GM18517 (cell line): ENCODE results near the gene ANXA3.

ENCODE experiments used
- ATAC-seq: cut with Tn5 transposase; IDR thresholded peaks from one replicate; pipeline ENCODE4 v1.9.1; 2021; ENCODE audit warnings: mild to moderate bottlenecking, moderate library complexity; ENCODE audit not compliant: unreplicated experiment

The ANXA3 gene

DNA sequence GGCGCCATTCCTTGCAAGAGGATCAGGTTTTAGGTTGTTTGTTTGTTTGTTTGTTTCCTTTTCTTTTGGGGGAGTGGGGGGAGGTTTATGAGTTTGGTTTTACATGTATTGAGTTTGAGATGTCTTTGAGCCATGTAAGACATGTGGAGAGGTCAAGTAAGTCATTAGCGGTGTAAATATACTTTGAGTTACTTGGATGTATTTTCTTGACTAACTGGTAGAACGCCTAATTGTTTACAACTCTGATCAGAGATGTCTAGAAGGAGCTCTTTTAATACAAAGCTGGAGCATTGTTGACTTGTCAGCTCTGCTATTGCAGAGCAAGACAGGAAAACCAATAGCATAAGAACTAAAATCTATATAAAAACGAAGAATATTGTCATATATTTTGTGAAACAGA lies 57.1 kb downstream of the ANXA3 start:
- ATAC-seq = no peak

DNA sequence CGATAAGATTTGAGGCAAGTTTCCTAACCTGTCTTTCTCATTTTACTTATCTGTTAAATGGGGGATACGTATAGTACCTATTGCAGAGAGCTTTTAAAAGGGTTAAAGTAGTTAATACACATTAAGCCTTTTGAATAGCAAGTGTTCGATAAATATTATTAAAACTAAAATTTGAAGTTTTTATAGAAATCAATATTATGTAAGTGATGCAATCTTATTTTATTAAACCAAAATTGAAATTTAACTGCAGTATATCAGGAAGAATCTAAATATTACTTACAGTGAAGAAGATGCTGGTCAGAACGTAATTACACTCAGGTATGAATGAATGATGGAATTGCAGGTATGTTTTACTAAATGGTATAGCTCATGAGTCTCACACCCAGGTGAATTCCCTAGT lies 58.0 kb downstream of the ANXA3 start:
- ATAC-seq = no peak

DNA sequence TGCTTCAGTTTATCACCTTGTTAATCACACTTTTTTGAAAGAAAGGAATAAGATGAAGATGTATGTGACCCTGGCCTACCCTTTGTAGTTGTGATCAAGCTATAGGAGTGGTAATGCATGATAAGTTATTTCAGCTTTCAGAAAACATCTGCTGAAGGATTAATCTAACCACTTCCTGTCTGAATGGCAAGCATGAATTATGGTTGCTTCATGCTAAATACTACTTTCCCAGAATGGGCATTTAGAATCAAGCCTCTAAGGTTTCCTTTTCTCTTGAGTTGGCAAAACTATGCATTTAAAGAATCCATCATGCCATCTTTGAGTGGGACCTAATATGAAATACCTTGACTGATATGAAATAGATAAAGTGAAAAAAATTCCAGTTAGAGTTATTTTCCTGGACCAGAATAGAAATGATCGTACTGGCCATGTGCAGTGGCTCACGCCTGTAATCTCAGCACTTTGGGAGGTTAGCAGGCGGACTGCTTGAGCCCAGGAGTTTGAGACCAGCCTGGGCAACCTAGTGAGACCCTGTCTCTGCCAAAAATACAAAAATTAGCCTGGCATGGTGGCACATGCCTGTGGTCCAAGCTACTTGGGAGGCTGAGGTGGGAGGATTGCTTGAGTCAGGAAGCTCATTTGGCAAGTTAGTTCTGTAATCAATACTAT lies 59.1 kb downstream of the ANXA3 start:
- ATAC-seq = no peak

DNA sequence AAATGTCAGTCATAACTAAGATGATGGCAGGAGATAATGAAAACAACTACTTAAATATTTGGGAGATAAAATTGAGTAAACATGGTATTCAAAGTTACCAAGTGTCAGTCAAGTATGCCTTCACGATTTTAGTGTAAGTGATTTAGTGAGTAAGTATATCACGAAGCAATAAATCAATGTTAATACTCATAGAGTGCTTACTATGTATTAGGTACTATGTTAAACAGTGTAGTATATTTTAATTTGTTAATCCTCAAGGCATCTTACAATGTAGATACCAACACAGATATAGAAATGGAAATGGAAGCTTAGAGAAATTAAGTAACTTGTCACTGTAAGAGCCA lies 59.6 kb downstream of the ANXA3 start:
- ATAC-seq = no peak

DNA sequence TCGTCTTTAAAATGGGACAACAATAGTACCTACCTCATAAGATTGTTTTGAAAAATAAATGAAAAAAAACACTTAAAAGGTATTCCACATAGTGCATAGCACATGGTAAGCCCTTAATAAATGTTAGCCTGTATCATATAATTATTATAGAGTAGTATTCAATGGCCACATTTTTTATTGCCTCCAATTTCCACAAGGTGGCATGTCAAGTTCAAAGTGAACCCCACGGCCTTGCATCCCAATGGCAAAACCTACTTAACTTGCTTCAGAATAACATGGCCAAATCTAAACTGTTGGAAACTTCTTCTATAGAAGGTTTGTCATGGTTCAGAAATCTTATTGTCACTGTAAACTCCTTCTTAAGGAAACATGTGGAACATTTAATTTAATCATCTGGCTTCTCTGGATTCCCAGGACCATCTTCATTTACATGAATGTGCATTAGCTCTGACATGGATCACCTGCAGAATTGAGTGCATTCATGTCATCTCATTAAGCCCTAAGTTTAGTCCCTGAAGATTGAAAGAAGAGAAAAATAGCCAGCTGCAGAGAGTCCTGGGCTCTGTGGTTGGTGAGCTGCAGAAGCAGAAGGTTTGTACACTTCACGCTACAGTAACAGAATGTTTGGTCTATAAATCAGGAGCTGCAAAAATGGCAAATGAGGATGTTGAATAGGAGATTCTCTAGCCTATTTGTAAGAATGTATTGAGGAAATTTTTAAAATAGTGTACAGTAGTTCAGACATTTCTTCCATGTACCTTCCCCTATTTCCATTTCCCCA lies 61.0 kb downstream of the ANXA3 start:
- ATAC-seq = no peak

DNA sequence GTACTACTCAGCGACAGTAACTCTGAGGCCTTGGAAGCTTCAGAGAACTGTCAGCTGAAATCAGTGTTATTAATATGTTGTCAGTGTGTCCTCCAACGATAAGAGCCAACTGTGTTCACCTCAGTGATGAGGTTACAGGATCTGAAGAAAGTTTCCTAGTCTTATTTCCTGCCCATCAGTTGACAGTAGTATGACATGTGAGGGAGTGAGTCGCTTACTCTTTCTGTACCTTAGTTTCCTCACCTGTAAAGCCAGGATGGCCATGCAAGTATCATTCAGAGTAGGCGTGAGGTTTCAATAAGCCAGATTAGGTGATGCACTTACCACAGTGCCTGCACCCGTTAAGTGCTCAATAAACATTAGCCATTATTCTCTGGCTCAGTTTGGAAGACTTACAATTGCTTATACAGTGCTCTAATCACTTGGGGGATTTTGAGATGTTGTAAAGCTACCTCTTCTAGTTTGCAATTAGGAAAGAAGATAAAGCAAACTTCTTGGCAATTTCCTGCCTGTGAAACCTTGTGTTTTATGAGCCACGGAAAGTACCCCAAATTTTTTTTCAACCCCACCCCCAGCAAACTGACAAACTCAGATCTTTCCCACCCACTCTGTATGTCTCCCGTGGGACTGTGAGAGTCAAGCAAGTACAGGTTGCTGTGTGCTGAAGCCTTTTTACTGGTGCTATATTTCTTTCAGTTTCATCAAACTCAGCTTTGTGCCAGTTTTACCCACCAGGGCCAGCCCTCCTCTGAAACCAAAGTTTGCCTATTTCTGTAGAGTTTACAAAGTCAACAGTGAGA lies 62.2 kb downstream of the ANXA3 start:
- ATAC-seq = peak; percentile 90

DNA sequence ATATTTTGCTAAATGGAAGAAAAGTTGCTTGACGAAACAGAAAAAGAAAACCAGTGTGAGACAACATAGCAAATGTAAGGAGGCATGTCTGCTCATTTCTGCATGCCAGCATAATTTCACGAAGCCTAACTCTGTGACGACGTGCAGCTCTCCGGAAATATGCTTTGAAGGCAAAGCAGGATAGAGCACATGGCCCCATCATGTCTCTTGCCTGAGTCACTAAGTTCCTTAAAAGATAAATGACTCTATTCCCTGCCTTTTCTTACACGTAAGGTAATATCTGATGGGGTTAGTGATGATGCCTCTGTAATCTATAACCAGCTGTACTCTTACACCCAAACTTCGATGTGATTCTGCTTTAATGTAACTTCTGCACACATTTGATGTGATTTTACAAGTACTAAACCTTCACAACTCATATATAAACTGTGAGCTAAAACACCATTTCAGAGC lies 64.5 kb downstream of the ANXA3 start:
- ATAC-seq = no peak

DNA sequence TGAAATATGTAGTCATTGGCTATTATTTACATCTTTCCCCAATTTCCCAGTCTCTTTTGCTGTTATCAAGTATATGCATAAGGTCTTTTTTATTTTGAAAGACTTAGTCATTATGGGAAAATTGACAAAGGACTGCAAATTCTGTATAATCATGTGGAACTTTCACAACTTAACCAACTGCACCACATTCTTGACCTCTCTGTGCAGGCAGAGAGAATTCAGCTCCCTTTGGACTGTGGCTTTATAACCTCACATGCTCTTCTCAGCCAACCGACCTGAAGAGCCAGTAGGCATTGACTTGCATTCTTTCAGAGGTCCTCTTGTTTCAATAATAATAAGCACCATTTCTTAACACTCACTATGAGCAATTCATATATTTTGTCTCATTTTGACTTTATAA lies 66.9 kb downstream of the ANXA3 start:
- ATAC-seq = no peak

DNA sequence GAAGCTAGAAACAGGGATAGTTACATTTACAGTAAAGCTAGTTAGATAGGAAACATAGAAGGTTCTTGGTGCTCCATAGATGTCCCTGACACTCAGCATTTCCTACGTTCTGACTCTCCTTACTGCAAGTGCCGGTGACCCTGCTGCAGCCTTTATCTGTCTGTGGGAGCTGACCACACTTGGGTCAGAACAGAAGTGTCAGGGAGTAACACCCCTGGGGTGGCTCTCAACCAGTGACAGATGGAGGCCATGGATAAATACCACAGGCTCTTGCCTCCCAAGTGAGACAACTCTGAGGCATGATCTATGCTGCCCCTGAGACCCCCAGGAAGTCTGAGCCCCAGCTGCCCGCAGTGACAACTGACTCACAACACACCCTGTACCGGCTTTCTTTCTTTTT lies 69.8 kb downstream of the ANXA3 start:
- ATAC-seq = no peak

DNA sequence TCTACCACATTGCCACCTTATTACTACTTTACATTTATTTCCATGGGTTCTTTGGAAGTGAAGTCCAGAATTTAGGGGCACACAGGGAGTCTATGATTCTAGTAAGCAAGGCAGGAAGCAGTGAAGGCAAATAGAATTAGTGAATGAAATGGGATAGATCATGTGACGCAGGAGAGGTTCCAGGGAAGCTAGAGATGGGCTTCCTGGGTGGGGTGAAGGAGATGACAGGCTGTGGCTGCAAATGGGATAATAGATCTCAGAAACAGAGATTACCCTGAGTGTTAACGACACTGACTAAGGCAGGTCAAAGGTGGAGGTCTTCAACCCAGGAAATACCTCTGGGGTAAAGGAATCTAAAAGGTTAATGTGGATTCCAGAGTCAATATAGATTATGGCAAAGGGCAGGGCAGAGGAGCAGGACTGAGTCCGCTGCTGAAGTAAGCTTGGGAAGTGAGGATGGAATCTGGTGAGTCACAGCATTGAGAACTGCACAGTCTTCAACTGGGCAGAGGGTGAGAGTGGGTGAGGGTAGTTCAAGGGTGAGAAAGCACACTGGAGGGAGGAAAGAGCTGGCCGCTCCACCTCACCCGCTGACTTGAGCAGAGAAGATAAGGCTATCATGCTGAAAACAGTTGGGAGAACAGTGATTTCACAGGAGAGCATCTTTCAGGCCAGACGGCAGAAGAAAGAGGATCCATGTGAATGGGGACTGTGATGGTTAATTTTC lies 70.8 kb downstream of the ANXA3 start:
- ATAC-seq = no peak

DNA sequence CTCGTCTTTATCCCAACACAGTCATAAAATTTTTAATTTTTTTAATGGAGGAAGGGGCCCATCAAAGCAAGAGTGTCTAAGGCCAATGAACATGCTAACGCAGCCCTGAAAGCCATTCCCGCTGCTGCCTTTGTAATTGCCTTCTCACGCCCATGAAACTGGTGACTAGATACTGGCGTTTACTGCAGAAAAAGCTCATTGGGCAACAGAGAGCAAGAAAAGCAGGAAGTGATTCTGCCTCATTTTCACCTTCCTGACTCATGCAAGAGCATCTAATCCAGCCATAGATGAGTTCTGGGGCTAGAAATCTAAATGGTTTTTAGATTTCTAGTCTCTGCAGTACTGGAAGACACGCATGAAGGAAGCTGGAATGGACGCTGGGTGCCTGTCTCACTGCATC lies 72.5 kb downstream of the ANXA3 start:
- no peak for ATAC-seq

DNA sequence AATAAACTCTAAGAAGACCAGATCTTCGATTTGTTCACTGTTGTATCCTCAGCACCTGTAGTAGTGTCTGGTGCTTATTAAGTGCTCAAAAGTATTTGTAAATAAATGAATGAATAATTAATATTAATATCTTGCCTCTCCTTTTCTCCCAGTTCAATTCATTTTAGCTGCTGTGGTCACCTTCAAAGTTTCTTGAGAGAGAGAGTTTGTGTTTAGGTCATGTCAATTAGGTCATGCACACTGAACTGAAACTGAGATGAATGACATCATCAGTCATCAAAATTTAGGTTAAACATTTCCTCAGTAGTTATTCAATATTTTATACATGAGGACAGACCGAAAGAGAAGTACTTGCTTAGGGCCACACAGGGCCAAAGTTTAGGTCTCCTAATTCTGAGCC lies 73.5 kb downstream of the ANXA3 start:
- ATAC-seq = no peak

DNA sequence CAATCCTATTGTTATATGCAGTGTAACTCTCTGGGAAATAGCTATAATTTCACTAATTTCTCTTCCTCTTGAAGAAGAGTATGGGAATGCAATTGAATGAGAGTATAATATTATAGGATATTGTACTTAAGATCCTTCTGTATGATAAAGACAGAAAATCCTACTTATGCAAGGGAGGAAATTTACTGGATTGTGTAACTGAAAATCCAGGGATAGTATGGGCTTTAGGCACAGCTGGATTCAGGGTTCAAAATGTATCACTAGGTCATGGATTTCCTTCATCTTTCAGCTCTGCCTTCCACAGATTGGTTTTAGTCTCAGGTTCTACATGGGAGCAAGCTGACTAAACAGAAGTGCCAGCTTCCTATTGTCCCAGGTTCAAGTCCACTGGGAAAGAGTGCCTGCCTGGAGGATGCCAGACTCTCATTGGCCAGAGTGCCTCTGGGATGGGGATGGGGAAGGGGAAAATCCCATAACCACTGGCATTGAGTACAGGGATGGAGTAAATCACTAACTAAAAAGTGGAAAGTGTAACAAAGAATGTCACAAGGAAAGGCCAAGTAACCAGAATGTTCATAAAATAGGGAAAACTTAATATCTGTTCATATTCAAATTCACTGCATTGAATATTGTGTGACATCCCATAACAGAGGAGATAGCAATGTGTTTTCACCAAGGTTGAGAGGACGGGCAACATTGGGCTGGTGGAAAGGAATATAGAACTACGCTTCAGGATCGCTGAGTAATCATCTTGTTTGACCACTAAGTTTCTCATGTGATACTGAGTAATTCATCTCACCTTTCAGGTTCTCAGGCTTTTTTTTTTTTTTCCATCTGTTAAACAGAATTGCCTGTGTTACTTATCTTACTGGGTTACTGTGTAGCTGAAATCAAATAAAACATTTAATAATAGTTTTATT lies 75.7 kb downstream of the ANXA3 start:
- no peak for ATAC-seq

DNA sequence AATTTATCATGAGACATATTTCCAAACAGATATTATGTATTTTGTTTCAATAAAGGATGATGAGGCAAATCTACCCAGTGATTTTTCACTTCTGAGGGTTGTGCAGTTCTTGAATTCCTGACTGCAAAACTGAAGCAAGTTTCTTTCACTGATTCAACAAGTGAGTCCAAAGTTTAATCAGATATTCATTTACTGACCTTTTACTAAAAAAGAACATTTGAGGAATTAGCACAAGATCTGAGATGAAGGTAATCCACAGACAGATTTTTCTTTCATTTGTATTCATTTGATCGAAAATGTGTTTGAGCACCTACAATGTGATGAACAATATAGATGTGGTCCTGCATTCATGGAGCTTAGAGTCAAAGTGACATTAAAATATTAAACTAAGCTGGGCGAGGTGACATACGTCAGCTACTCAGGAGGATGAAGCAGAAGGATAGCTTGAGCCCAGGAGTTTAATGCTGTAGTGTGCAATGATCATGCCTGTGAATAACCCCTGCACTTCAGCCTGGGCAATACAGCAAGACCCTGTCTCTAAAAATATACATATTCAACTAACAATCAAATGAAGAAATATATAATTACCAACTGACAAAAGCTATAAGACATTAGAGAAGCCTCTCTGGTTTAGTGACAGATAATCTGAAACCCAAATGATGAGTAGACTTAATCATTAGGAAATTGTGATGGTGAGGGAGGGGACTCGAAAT lies 76.6 kb downstream of the ANXA3 start:
- ATAC-seq = no peak

DNA sequence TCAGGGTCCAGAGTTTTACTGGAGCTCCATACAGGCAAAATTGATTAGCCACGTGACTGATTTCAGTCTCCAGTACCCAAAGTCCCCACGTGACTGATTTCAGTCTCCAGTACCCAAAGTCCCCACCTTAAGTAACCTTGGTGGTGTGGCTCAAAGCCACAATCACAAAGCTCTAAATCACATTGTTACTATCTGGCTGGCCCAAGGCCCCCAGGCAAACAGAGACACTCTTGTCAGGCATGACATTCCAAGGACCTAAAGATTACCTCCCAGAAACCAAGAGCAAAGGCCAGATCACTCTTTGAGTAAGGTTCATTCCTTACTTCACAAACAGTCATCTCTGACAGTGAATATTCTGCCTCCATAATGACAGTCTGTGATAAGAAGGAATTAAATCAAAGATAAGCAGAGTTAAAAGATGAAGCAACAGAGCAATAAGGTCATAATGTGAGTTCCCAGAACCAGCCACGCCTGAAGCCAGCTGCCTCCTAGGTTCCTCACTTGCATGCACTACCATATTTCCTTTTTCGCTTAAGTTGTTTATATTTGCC lies 78.5 kb downstream of the ANXA3 start:
- no peak for ATAC-seq

DNA sequence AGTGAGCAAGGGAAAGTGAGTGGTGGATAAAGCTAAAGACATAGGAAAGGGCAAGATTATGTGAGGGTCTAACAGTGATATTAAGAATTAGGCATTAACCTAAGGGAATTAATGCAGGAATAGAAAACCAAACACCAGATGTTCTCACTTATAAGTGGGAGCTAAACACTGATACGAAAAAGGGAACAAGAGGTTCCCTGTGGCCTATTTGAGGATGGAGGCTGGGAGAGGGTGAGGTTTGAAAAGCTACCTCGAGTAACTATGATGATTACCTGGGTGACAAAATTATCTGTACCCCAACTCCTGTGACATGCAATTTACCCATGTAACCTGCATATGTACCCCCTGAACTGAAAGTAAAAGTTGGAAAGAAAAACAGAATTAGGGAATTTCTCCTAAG lies 79.0 kb downstream of the ANXA3 start:
- ATAC-seq = no peak

DNA sequence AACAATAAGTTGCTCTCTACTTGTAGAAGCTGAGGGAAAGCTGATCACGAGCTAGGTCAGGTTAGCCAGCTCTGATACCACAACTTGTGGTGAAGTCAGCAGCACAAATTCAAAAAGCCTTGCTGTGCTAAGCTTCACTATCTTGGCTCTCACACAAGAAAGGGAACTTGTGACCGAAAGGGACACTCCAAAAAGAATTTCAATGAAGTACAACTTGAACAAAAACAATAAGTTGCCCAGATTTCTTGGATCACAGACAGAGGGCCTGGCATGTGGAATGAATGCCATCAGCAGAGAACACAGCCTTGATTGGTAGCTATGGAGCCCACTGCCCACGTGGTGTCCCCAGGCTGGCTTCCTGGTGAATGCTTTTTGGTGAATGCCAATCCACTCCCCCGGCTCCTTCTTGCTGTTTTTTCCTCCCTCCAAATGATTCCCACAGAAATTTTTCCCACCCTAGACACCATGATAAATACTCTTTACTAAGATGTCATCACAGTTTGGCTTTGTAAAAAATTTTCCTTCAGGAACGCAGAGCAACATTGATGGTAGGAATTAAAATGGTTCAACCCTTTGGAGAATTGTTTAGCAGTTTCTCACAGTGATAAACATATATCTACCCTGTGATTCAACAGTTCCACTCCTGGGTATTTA lies 82.6 kb downstream of the ANXA3 start:
- ATAC-seq = no peak

DNA sequence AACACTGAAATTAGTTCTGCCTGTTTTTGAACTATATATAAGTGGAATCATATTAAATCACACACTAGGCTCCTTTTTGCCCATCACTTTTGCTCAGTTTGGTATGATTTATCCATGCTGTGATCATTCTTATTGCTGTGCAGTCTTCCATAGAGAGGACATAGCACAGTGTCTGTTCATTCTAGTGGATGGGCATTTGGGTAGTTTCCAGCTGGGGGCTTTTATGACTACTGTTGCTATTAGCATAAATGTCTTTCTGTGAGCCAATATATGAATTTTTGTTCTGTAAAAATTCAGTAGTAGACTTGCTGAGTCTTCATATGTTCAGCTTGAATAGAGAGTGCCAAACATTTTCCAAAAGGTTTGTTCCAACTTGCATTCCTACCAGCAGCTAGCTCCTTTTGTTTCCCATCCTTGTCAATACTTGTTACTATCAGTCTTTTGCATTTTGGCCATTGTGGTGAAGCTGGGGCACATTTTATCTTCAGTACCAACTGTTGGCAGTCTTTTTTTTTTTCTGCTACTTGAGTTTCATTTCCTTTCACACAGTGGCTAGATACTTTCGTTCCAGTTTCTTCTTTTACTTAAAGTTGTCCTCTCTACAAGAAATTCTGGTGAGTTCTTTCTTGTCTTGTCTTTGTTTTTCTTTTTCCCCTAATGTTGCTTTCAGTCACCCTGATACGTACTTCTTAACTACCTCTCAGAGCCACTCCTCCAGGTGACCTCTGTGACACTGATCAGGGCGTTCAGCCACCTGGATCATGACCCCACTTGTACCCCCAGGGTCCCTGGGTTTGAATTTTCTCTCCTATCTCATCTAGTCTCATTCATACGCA lies 87.0 kb downstream of the ANXA3 start:
- peak; percentile 85 for ATAC-seq
